ENCODE measurements around the gene TMCO4.
"Not testable (repeated sequence)": the region's sequence is repeated elsewhere in the genome, so short reads cannot be mapped to it uniquely, and the experiment has no call there.

The TMCO4 gene

GRCh38 chr1:19635646-19636045 lies 164.1 kb downstream of the TMCO4 start:
- no peak for DNase-seq (ENCODE audit: low spot score in 2 of 2)
- no peak for ATAC-seq
- no peaks in the 10 kb centered on the region for H3K9me3 Mint-ChIP-seq
- H3K4me1 Mint-ChIP-seq: no peaks in the 10 kb centered on the region
- no peaks in the 10 kb centered on the region for H3K36me3 Mint-ChIP-seq
- H3K27ac Mint-ChIP-seq: no peak overlapping the region
- H3K4me3 Mint-ChIP-seq: no peak overlapping the region

DNA sequence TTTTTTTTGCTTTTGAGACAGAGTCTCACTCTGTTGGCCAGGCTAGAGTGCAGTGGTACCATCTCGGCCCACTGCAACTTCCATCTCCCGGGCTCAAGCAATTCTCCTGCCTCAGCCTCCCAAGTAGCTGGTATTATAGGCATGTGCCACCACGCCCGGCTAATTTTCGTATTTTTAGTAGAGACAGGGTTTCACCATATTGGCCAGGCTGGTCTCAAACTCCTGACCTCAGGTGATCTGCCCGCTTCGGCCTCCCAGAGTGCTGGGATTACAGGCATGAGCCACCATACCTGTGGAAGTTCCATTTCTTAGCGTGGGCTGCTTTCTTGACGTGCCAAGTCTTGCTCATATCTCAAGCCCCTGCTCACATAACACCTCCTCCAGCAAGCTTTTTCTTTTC lies 164.7 kb downstream of the TMCO4 start:
- not testable (repeated sequence) for H3K27ac Mint-ChIP-seq; H3K9me3 Mint-ChIP-seq; H3K36me3 Mint-ChIP-seq; ATAC-seq; H3K4me3 Mint-ChIP-seq; DNase-seq (ENCODE audit: low spot score in 2 of 2); H3K4me1 Mint-ChIP-seq

GRCh38 chr1:19633106-19633505 lies 166.6 kb downstream of the TMCO4 start:
- no peak for ATAC-seq

More at GRCh38 chr1:19633106-19633505, 166.6 kb downstream of the TMCO4 start:
- DNase-seq (ENCODE audit: low spot score in 2 of 2): no peak
- Mint-ChIP-seq H3K9me3 (no peaks in the 10 kb centered on the region), H3K4me1 (no peaks in the 10 kb centered on the region), H3K4me3 (no peak overlapping the region), H3K36me3 (peaks cover 8% of the 10 kb centered on the region), H3K27ac (no peak overlapping the region)

All from stimulated activated effector memory CD8-positive, alpha-beta T cell treated with anti-CD3 and anti-CD28 coated beads, Interleukin-12 subunit alpha, Interleukin-12 subunit beta, amount 100 ng/mL, for 72 hours (primary cell).